DOHH2 (cell line): ENCODE measurements around the gene THAP11.

Experiments used
- CTCF ChIP-seq: fragments of 200-600 bp; sonication (generic); IDR thresholded peaks from one replicate; pipeline ENCODE4 v1.5.1; 2014; ENCODE audit warnings: antibody characterized with exemption, mild to moderate bottlenecking, low read depth, low read length; ENCODE audit not compliant: poor library complexity, severe bottlenecking
- EZH2phosphoT487 ChIP-seq: fragments of 200-600 bp; sonication (generic); IDR thresholded peaks from 2 replicates; pipeline ENCODE4 v1.6.1; 2017; ENCODE audit warnings: borderline replicate concordance, mild to moderate bottlenecking, antibody characterized with exemption, low read length, moderate library complexity, mixed read lengths

DNA sequence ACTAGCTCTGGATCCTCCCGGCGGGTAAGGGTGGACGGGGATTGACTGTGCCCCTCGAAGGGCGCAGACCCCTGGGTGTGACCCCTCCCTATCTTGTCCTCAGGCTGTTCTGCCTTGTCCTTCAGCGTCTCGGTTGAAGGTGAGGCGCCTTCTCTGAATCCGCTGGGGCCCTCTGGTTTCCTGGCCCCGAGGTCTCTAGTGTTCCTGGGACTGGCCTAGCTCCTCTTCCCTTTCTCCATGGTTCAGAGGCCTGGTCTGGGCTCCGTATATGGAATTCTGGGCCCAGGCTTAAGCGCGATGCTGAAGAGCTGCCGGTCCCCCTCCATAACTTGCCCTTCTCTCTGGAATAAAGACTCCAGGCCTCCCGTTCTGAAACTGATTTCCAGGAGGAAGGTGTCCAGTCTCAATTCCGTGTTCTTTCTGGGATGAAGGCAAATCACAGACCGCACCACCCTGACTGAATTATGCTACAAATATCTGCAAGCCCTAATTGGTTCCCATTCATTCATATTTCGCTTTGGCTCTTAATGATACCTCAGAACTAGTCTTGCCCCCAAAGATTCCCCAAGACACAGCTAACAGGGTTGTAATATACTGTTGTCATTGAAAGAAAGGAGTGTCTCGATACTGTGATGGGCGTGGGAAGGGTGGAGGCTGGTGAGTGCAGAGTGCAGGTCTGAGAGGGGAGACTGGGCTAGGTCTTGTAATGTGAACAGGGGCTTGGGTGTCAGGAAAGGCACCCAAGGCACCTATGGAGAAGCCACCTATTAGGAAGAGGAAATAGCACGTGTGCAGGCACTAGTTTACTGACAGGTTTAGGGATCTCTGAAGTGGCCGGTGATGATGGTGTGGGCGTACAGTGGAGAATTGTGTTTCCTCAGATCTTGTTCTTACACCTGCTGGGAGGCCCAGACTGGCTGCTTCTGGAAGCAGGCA, 31.6 kb downstream of the THAP11 start:
- no peak for TF ChIP-seq CTCF
- no peak for TF ChIP-seq EZH2phosphoT487
